K562 (cell line): ENCODE measurements around the gene RAB6A. TPM values are rescaled to one million over a fixed set of nuclear protein-coding genes. Genes with fewer than 3 reads are reported as not detected.
A peak's percentile ranks its signal among the peaks of the same experiment; 100 is the strongest.

Source experiments
- BACH1 ChIP-seq: fragments of 200-800 bp; sonication (Bioruptor generic); IDR thresholded peaks from 2 replicates; pipeline ENCODE4 v1.6.1; 2016; ENCODE audit warnings: missing genetic modification characterization, missing compliant biosample characterization
- CBFA2T3 ChIP-seq: fragments of 450-650 bp; IDR thresholded peaks from 2 replicates; pipeline ENCODE4 v1.6.1; 2017
- DNMT1 ChIP-seq: fragments of 450-650 bp; IDR thresholded peaks from 2 replicates; pipeline ENCODE4 v1.6.1; 2016; ENCODE audit warnings: antibody characterized with exemption, mild to moderate bottlenecking
- HMGN3 ChIP-seq: IDR thresholded peaks from 2 replicates; pipeline ENCODE4 v1.6.1; 2011; ENCODE audit warnings: borderline replicate concordance, low read depth, mild to moderate bottlenecking, mixed read lengths, low read length; ENCODE audit not compliant: insufficient read length; ENCODE audit errors: extremely low read depth
- KDM5B ChIP-seq: fragments of 200-600 bp; sonication (generic); IDR thresholded peaks from 2 replicates; pipeline ENCODE4 v1.6.1; 2012; ENCODE audit warnings: low read depth, mild to moderate bottlenecking, moderate library complexity, low read length, control low read depth, inconsistent platforms; ENCODE audit not compliant: insufficient replicate concordance
- KHSRP ChIP-seq: fragments of 450-650 bp; IDR thresholded peaks from 2 replicates; pipeline ENCODE4 v1.6.1; 2017
- KLF13 ChIP-seq: fragments of 450-650 bp; IDR thresholded peaks from 2 replicates; pipeline ENCODE4 v1.6.1; 2016; ENCODE audit warnings: missing genetic modification characterization, low read depth, mild to moderate bottlenecking, missing compliant biosample characterization, moderate library complexity, borderline replicate concordance
- MAZ ChIP-seq, 2 experiments: fragments of 450-650 bp in 1 of 2; sonication (generic) in 1 of 2; formaldehyde crosslinking; IDR thresholded peaks in 1 of 2; conservative IDR thresholded peaks in 1 of 2; 2 replicates each; pipeline versions ENCODE4 v1.4.0 to v1.5.0; 2020; ENCODE audit warnings: mild to moderate bottlenecking in 1 of 2, missing genetic modification reagents in 1 of 2
- MIER1 ChIP-seq: fragments of 450-650 bp; IDR thresholded peaks from 2 replicates; pipeline ENCODE4 v1.6.1; 2016; ENCODE audit warnings: antibody characterized with exemption, mild to moderate bottlenecking, low read depth
- PKNOX1 ChIP-seq: fragments of 450-650 bp; IDR thresholded peaks from 2 replicates; pipeline ENCODE4 v1.6.1; 2016
- RAD51 ChIP-seq: fragments of 450-650 bp; IDR thresholded peaks from 2 replicates; pipeline ENCODE4 v1.7.1; 2016; ENCODE audit warnings: low read depth, mild to moderate bottlenecking, borderline replicate concordance
- TAF9B ChIP-seq: fragments of 450-650 bp; IDR thresholded peaks from 2 replicates; pipeline ENCODE4 v1.6.1; 2018; ENCODE audit warnings: mild to moderate bottlenecking; ENCODE audit not compliant: partially characterized antibody
- TBP ChIP-seq: optimal IDR thresholded peaks from 2 replicates; pipeline ENCODE3; 2011; ENCODE audit warnings: low read depth, low read length, improper control_type of control experiment
- ZNF347 ChIP-seq: fragments of 450-650 bp; formaldehyde crosslinking; IDR thresholded peaks from 2 replicates; pipeline ENCODE4 v1.4.0; 2020; ENCODE audit warnings: low read depth, mild to moderate bottlenecking, moderate library complexity
- ZNF740 ChIP-seq, 3 experiments: fragments of 200-800 bp in 1 of 3; sonication (Bioruptor generic) in 1 of 3; sonication (generic) in 1 of 3; formaldehyde crosslinking in 1 of 3; IDR thresholded peaks; 2 replicates each; pipeline versions ENCODE4 v1.6.1 to v1.8.0; 2016 to 2022; ENCODE audit warnings: mild to moderate bottlenecking in 2 of 3, missing compliant biosample characterization in 2 of 3, missing genetic modification characterization in 2 of 3, missing genetic modification reagents in 1 of 3
- polyA plus RNA-seq, 8 experiments: library from polyadenylated mRNA; depleted of rRNA in 4 of 8; stranded (reverse) in 5 of 8; unstranded in 3 of 8; fragments of >200 nt; fragmentation: Nextera tagmentation in 2 of 8; fragmentation: Illumina TruSeq in 1 of 8; extraction: Ambion mirVana in 2 of 8; extraction: Trizol in 1 of 8; gene quantifications; 2 replicates each; pipeline versions ENCODE4 v1.2.1 to v1.2.3, GENCODE V29; 2011 to 2014; ENCODE audit warnings: inconsistent platforms in 1 of 8, missing spikeins in 1 of 8
- total RNA-seq, 7 experiments: library from RNA; depleted of rRNA in 6 of 7; stranded (reverse); fragments of >200 nt in 6 of 7; fragmentation: Illumina TruSeq in 2 of 7; extraction: Trizol in 2 of 7; gene quantifications; 2 replicates each; pipeline versions ENCODE4 v1.2.1 to v1.2.3, GENCODE V29; 2011 to 2021; ENCODE audit warnings: low replicate concordance in 1 of 7
- TF ChIP-seq, protein P1 (sequence below): fragments of 450-650 bp; conservative IDR thresholded peaks from 2 replicates; pipeline ENCODE4 v1.6.1; 2016; ENCODE audit warnings: missing genetic modification characterization, low read depth, mild to moderate bottlenecking, missing compliant biosample characterization, moderate library complexity
- TF ChIP-seq, protein P2 (sequence below): fragments of 450-650 bp; IDR thresholded peaks from 2 replicates; pipeline ENCODE4 v1.6.1; 2018; ENCODE audit not compliant: partially characterized antibody

The RAB6A gene
- total and polyA plus RNA-seq, 9 of the 15 experiments (the other 6 are each of a cell fraction or from before 2014, with no cell fraction given) = 14.0 to 95.3 (median 45.4) TPM

- TF ChIP-seq ZNF347 (no peak), MAZ (CRISPR knock-in tag; conservative IDR thresholded peaks at IDR 0.05 in 1 of 2, IDR thresholded peaks at IDR 0.05 in 1 of 2) (peak; percentile 79 to 89), PKNOX1 (peak; percentile 35; the same call in 1 of the 2 replicates), BACH1 (tag) (0 out of 2 replicates have a peak, but pooled peaks have one; percentile 50), MIER1 (peak; percentile 79), TAF9B (peak; percentile 98), TBP (peak; percentile 84), KHSRP (no peak), RAD51 (peak; percentile 36; the same call in 1 of the 2 replicates), KLF13 (tag) (peak; percentile 97), ZNF740 (CRISPR knock-in tag; IDR thresholded peaks at IDR 0.05) (0 out of 2 replicates have a peak, but pooled peaks have one; percentile 23), ZNF740 (tag; IDR thresholded peaks at IDR 0.05) (no peak), HMGN3 (peak; percentile 94), KDM5B (peak; percentile 87), CBFA2T3 (peak; percentile 35; the same call in 1 of the 2 replicates), DNMT1 (no peak; the same call in 1 of the 2 replicates)
- TF ChIP-seq, protein P1, sequence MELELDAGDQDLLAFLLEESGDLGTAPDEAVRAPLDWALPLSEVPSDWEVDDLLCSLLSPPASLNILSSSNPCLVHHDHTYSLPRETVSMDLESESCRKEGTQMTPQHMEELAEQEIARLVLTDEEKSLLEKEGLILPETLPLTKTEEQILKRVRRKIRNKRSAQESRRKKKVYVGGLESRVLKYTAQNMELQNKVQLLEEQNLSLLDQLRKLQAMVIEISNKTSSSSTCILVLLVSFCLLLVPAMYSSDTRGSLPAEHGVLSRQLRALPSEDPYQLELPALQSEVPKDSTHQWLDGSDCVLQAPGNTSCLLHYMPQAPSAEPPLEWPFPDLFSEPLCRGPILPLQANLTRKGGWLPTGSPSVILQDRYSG (tag) = peak; percentile 78; the same call in 1 of the 2 replicates
- TF ChIP-seq, protein P2, sequence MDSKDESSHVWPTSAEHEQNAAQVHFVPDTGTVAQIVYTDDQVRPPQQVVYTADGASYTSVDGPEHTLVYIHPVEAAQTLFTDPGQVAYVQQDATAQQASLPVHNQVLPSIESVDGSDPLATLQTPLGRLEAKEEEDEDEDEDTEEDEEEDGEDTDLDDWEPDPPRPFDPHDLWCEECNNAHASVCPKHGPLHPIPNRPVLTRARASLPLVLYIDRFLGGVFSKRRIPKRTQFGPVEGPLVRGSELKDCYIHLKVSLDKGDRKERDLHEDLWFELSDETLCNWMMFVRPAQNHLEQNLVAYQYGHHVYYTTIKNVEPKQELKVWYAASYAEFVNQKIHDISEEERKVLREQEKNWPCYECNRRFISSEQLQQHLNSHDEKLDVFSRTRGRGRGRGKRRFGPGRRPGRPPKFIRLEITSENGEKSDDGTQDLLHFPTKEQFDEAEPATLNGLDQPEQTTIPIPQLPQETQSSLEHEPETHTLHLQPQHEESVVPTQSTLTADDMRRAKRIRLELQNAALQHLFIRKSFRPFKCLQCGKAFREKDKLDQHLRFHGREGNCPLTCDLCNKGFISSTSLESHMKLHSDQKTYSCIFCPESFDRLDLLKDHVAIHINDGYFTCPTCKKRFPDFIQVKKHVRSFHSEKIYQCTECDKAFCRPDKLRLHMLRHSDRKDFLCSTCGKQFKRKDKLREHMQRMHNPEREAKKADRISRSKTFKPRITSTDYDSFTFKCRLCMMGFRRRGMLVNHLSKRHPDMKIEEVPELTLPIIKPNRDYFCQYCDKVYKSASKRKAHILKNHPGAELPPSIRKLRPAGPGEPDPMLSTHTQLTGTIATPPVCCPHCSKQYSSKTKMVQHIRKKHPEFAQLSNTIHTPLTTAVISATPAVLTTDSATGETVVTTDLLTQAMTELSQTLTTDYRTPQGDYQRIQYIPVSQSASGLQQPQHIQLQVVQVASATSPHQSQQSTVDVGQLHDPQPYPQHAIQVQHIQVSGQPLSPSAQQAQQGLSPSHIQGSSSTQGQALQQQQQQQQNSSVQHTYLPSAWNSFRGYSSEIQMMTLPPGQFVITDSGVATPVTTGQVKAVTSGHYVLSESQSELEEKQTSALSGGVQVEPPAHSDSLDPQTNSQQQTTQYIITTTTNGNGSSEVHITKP = peak; percentile 66
Observed at GRCh38 chr11:73787643-73788558, 27.0 kb upstream of the RAB6A start, which contains the start of gene MRPL48 (continued).
